Measurements from ENCODE around the gene ANKS6.

GRCh38 chr9:98783518-98784226 is 12.7 kb downstream of the ANKS6 start:
- TF ChIP-seq JUND (IDR thresholded peaks at IDR 0.05; ENCODE audit: low read length): no peak
- no peak for TF ChIP-seq MAX (IDR thresholded peaks at IDR 0.05)
- TF ChIP-seq CTCF (IDR thresholded peaks at IDR 0.05; ENCODE audit: control extremely low read depth in 1 of 3, insufficient read depth in 1 of 3, low read depth in 1 of 3, low read length in 3 of 3): no peak

Measured in H1 (cell line).